HL-60 (cell line): ENCODE results near the gene SVOP.

Experiments
- DNase-seq, 2 experiments: peaks; one replicate each; pipeline ENCODE4 v3.0.0-alpha.2; 2010 to 2020; ENCODE audit warnings: low read depth in 1 of 2, low spot score in 1 of 2
- H3K27ac ChIP-seq: fragments of 250-450 bp; sonication (Bioruptor Pico); replicated peaks from 2 replicates; pipeline ENCODE4 v1.5.1; 2020; ENCODE audit warnings: mild to moderate bottlenecking, moderate library complexity
- H3K27me3 ChIP-seq: fragments of 250-450 bp; sonication (Bioruptor Pico); 2 replicates; pipeline ENCODE4 v1.5.1; 2021; ENCODE audit warnings: mild to moderate bottlenecking, moderate library complexity; ENCODE audit not compliant: insufficient read depth, poor library complexity, severe bottlenecking
- H3K4me3 ChIP-seq: replicated peaks from 2 replicates; pipeline ENCODE4 v1.5.1; 2011; ENCODE audit warnings: mild to moderate bottlenecking, control low read depth, low read length; ENCODE audit not compliant: insufficient read depth
- CTCF ChIP-seq: IDR thresholded peaks from one replicate; pipeline ENCODE4 v1.5.1; 2011; ENCODE audit warnings: low read length, control low read depth, inconsistent platforms; ENCODE audit not compliant: insufficient read depth
- GABPA ChIP-seq: IDR thresholded peaks from 2 replicates; pipeline ENCODE4 v1.6.1; 2012; ENCODE audit warnings: low read depth
- POLR2AphosphoS5 ChIP-seq: IDR thresholded peaks from 2 replicates; pipeline ENCODE4 v1.6.1; 2012; ENCODE audit warnings: low read depth
- REST ChIP-seq: IDR thresholded peaks from 2 replicates; pipeline ENCODE4 v1.6.1; 2012; ENCODE audit warnings: low read depth; ENCODE audit not compliant: insufficient replicate concordance
- SPI1 ChIP-seq: IDR thresholded peaks from 2 replicates; pipeline ENCODE4 v1.6.1; 2012; ENCODE audit warnings: low read depth, mild to moderate bottlenecking, borderline replicate concordance

SVOP gene

GRCh38 chr12:108911915-108912314 lies 109.0 kb downstream of the SVOP start:
- H3K27ac ChIP-seq = no peak overlapping the region
- DNase-seq = no peak
- no peak overlapping the region for H3K4me3 ChIP-seq
- H3K27me3 ChIP-seq = no peaks in the 10 kb centered on the region
- no peak for TF ChIP-seq CTCF
- TF ChIP-seq REST = no peak
- no peak for TF ChIP-seq GABPA
- no peak for TF ChIP-seq POLR2AphosphoS5
- no peak for TF ChIP-seq SPI1

GRCh38 chr12:108910336-108910735 lies 110.5 kb downstream of the SVOP start:
- TF ChIP-seq GABPA = no peak
- no peak for TF ChIP-seq SPI1
- TF ChIP-seq POLR2AphosphoS5 = no peak
- no peak for TF ChIP-seq REST
- no peak for TF ChIP-seq CTCF
- Histone ChIP-seq H3K27ac (no peak overlapping the region), H3K4me3 (no peak overlapping the region), H3K27me3 (no peaks in the 10 kb centered on the region)
- DNase-seq = no peak

GRCh38 chr12:108907839-108908351 lies 113.0 kb downstream of the SVOP start:
- no peak for TF ChIP-seq REST
- TF ChIP-seq SPI1 = peak; percentile 25; the same call in 1 of the 2 replicates
- TF ChIP-seq POLR2AphosphoS5 = peak; percentile 59; the same call in 1 of the 2 replicates
- no peak for TF ChIP-seq CTCF
- no peak for TF ChIP-seq GABPA
- Histone ChIP-seq H3K27me3 (no peaks in the 10 kb centered on the region), H3K27ac (0 out of 2 replicates have a peak overlapping the region, but pooled peaks have one; percentile 12), H3K4me3 (no peak overlapping the region)
- peak in 1 of 2 experiments; percentile 81 for DNase-seq
